ENCODE results near the gene MPHOSPH8. TPM values are rescaled to one million over a fixed set of nuclear protein-coding genes. Genes with fewer than 3 reads are reported as not detected.
"Not testable (repeated sequence)": the region's sequence is repeated elsewhere in the genome, so short reads cannot be mapped to it uniquely, and the experiment has no call there.

MPHOSPH8 gene
- total and polyA plus RNA-seq, 10 donors, result 16.6 to 59.6 (median 42.2) TPM

GRCh38 chr13:19680751-19681150, 47.3 kb downstream of the MPHOSPH8 start:
- no peaks in the 10 kb centered on the region for H3K27me3 ChIP-seq (replicated peaks in 1 of 7)
- TF ChIP-seq POLR2A (IDR thresholded peaks at IDR 0.05) (no peak), POLR2AphosphoS5 (IDR thresholded peaks at IDR 0.05) (no peak), CTCF (IDR thresholded peaks at IDR 0.05 in 8 of 11, conservative IDR thresholded peaks at IDR 0.05 in 3 of 11) (no peak)
- peaks cover 0 to 35% (median 9%) of the 10 kb centered on the region in 6 donors for H3K36me3 ChIP-seq
- intact Hi-C loops (cut with DNase I; ENCODE audit: low total_unique reads), result no loop called here
- 91 to 98% (median 96%) methylated on average over 7 of the region's 7 CpGs for WGBS, 5 donors
- no peak for DNase-seq
- H3K4me1 ChIP-seq, result no peaks in the 10 kb centered on the region
- no peaks in the 10 kb centered on the region for H3K9me3 ChIP-seq
- no peak overlapping the region for H3K27ac ChIP-seq
- H3K4me3 ChIP-seq, result no peak overlapping the region

GRCh38 chr13:19681517-19681916, 48.1 kb downstream of the MPHOSPH8 start:
- Histone ChIP-seq H3K27ac (no peak overlapping the region), H3K9me3 (no peaks in the 10 kb centered on the region), H3K4me3 (no peak overlapping the region), H3K4me1 (no peaks in the 10 kb centered on the region), H3K36me3 (peaks cover 0 to 27% (median 6%) of the 10 kb centered on the region in 6 donors), H3K27me3 (replicated peaks in 1 of 7) (no peaks in the 10 kb centered on the region)
- WGBS, 5 donors, result 46 to 71% (median 59%) methylated on average over 2 of the region's 2 CpGs
- TF ChIP-seq POLR2AphosphoS5 (IDR thresholded peaks at IDR 0.05), result no peak
- no peak for TF ChIP-seq POLR2A (IDR thresholded peaks at IDR 0.05)
- no peak for TF ChIP-seq CTCF (IDR thresholded peaks at IDR 0.05 in 8 of 11, conservative IDR thresholded peaks at IDR 0.05 in 3 of 11)
- DNase-seq, result no peak
- intact Hi-C loops (cut with DNase I; ENCODE audit: low total_unique reads), result no loop called here

- TF ChIP-seq POLR2AphosphoS5 (IDR thresholded peaks at IDR 0.05) (no peak), POLR2A (IDR thresholded peaks at IDR 0.05) (no peak), CTCF (IDR thresholded peaks at IDR 0.05 in 8 of 11, conservative IDR thresholded peaks at IDR 0.05 in 3 of 11) (no peak)
- Histone ChIP-seq H3K9me3 (no peaks in the 10 kb centered on the region), H3K4me1 (no peaks in the 10 kb centered on the region), H3K36me3 (peaks cover 0 to 29% (median 0%) of the 10 kb centered on the region in 6 donors), H3K27me3 (replicated peaks in 1 of 7) (no peaks in the 10 kb centered on the region), H3K4me3 (no peak overlapping the region), H3K27ac (no peak overlapping the region)
- 63 to 72% (median 68%) methylated on average over 5 of the region's 5 CpGs for WGBS, 5 donors
- intact Hi-C loops (cut with DNase I; ENCODE audit: low total_unique reads), result no loop called here
- DNase-seq, result no peak
These were observed 51.6 kb downstream of the MPHOSPH8 start for GRCh38 chr13:19685034-19685433.

- no peaks in the 10 kb centered on the region for H3K9me3 ChIP-seq
- no peak overlapping the region for H3K27ac ChIP-seq
- intact Hi-C loops (cut with DNase I; ENCODE audit: low total_unique reads), result no loop called here
- no peaks in the 10 kb centered on the region for H3K4me1 ChIP-seq
- peaks cover 0 to 33% (median 0%) of the 10 kb centered on the region in 6 donors for H3K36me3 ChIP-seq
- H3K4me3 ChIP-seq, result no peak overlapping the region
- no peak for DNase-seq
- H3K27me3 ChIP-seq (replicated peaks in 1 of 7), result no peaks in the 10 kb centered on the region
- TF ChIP-seq POLR2AphosphoS5 (IDR thresholded peaks at IDR 0.05), result no peak
- no peak for TF ChIP-seq POLR2A (IDR thresholded peaks at IDR 0.05)
- TF ChIP-seq CTCF (IDR thresholded peaks at IDR 0.05 in 8 of 11, conservative IDR thresholded peaks at IDR 0.05 in 3 of 11), result no peak
These were observed 52.0 kb downstream of the MPHOSPH8 start for GRCh38 chr13:19685437-19685836.

- H3K9me3 ChIP-seq; DNase-seq; H3K27ac ChIP-seq; H3K27me3 ChIP-seq (replicated peaks in 1 of 7); intact Hi-C loops (cut with DNase I; ENCODE audit: low total_unique reads); H3K4me1 ChIP-seq; H3K4me3 ChIP-seq: not testable (repeated sequence)
- WGBS, 5 donors, result 94 to 99% (median 98%) methylated on average over 8 of the region's 8 CpGs
- H3K36me3 ChIP-seq, result peaks cover 0 to 68% (median 0%) of the 10 kb centered on the region in 6 donors
These were observed 58.0 kb downstream of the MPHOSPH8 start for GRCh38 chr13:19691447-19691846.

All from spleen (tissue), 11 donors.